Panc1 (cell line): ENCODE data around the gene CYP2C19. TPM values are rescaled to one million over a fixed set of nuclear protein-coding genes. Genes with fewer than 3 reads are reported as not detected.

Experiments
- ATAC-seq: fragments of 200-7000 bp; cut with Tn5 transposase; 2 replicates; pipeline ENCODE4 v1.9.1; 2020; ENCODE audit warnings: mild to moderate bottlenecking, moderate library complexity
- BruUV-seq: library from RNA; stranded (reverse); fragments of 400-500 nt; replicated peaks from 2 replicates; lab custom pipeline; 2021; lab: Mats Ljungman, UMichigan
- CTCF ChIA-PET: fragments of 300-600 bp; sonication (Branson Sonifier 250); formaldehyde crosslinking; loops from one replicate; lab custom pipeline; 2022; ENCODE audit warnings: antibody characterized with exemption; lab: Charles Lee
- POLR2A ChIA-PET: fragments of 300-600 bp; sonication (Branson Sonifier 250); formaldehyde crosslinking; loops from one replicate; lab custom pipeline; 2022; ENCODE audit warnings: antibody characterized with exemption; lab: Charles Lee
- DNase-seq: peaks from one replicate; pipeline ENCODE4 v3.0.0-alpha.2; 2010; ENCODE audit warnings: low read depth, low spot score
- H3K27ac ChIP-seq: 2 replicates; pipeline ENCODE4 v1.5.1; 2011; ENCODE audit warnings: mild to moderate bottlenecking, low read length, inconsistent platforms
- H3K27me3 ChIP-seq: fragments of 200-500 bp; sonication (Bioruptor generic); 2 replicates; pipeline ENCODE4 v1.6.0; 2014; ENCODE audit warnings: low read length, inconsistent platforms; ENCODE audit not compliant: control insufficient read depth, insufficient read depth
- H3K36me3 ChIP-seq: fragments of 200-500 bp; sonication (Bioruptor generic); 2 replicates; pipeline ENCODE4 v1.5.1; 2014; ENCODE audit warnings: inconsistent platforms, mild to moderate bottlenecking, low read length, moderate library complexity; ENCODE audit not compliant: control insufficient read depth, insufficient read depth
- H3K4me1 ChIP-seq: 2 replicates; pipeline ENCODE4 v1.5.1; 2011; ENCODE audit warnings: inconsistent platforms, mild to moderate bottlenecking, low read length, moderate library complexity; ENCODE audit not compliant: control insufficient read depth, insufficient read depth
- H3K4me3 ChIP-seq, 2 experiments: 2 replicates each; pipeline ENCODE4 v1.5.1; 2011 to 2012; ENCODE audit warnings: low read depth in 2 of 2, low read length in 2 of 2, mild to moderate bottlenecking in 2 of 2, inconsistent platforms in 1 of 2, moderate library complexity in 1 of 2
- H3K9me3 ChIP-seq: fragments of 200-500 bp; sonication (Bioruptor generic); 2 replicates; pipeline ENCODE4 v1.5.1; 2014; ENCODE audit warnings: low read depth, mild to moderate bottlenecking, inconsistent platforms, low read length, moderate library complexity; ENCODE audit not compliant: control insufficient read depth, insufficient read depth
- POLR2AphosphoS5 ChIP-seq: IDR thresholded peaks from 2 replicates; pipeline ENCODE4 v1.6.1; 2012; ENCODE audit warnings: mild to moderate bottlenecking, low read depth, low read length, moderate library complexity
- SIN3A ChIP-seq: IDR thresholded peaks from 2 replicates; pipeline ENCODE4 v1.6.1; 2012; ENCODE audit warnings: low read depth, mild to moderate bottlenecking, low read length, moderate library complexity, borderline replicate concordance; ENCODE audit not compliant: insufficient read depth
- TCF7L2 ChIP-seq: IDR thresholded peaks from 2 replicates; pipeline ENCODE4 v1.6.1; 2011; ENCODE audit warnings: mild to moderate bottlenecking, low read depth, low read length, inconsistent platforms
- in situ Hi-C: cut with HindIII; loops from 2 replicates; pipeline ENCODE4 v1.10.0; 2016; ENCODE audit warnings: low sequenced_read_pairs, low pct_unique_long_range_greater_than_20kb
- intact Hi-C: fragments of 100-400 bp; cut with micrococcal nuclease; formaldehyde crosslinking; loops from one replicate; pipeline ENCODE4 v1.10.0; 2022; ENCODE audit not compliant: unreplicated experiment
- total RNA-seq: library from RNA; stranded (reverse); gene quantifications from one replicate; pipeline ENCODE4 v1.2.1, GENCODE V29; 2021; ENCODE audit not compliant: unreplicated experiment
- TF ChIP-seq, protein P1 (sequence below), 2 experiments: IDR thresholded peaks; 2 replicates each; pipeline ENCODE4 v1.6.1; 2011 to 2012; ENCODE audit warnings: low read depth in 2 of 2, control low read depth in 1 of 2, low read length in 1 of 2, mild to moderate bottlenecking in 1 of 2, moderate library complexity in 1 of 2; ENCODE audit not compliant: insufficient read depth in 1 of 2
- TF ChIP-seq, protein P2 (sequence below): fragments of 450-650 bp; IDR thresholded peaks from 2 replicates; pipeline ENCODE4 v1.5.1; 2017; ENCODE audit warnings: mild to moderate bottlenecking

Gene CYP2C19
- total RNA-seq, 1 experiment from 2014 or later = 0.15 TPM

DNA sequence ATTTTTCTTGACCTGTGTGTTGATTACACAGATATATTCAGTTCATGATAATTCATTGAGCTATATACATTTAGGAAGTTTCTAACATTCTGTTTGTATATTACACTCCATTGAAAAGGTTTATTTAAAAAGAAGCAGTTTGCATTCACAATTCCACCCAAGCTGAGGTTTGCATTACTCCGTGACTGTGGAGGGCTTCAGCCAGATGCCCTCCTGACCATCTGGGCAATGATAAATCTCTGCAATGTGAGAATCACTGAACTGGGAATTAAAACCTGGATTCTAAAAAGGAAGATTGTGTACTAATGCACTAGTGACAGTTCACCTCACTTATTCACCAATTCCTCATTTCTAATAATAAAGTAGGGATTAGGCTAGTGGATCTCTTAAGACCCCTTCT, 139.6 kb downstream of the CYP2C19 start:
- intact Hi-C loops (no loop called here), in situ Hi-C loops (no loop called here)
- TF ChIP-seq, protein P1, sequence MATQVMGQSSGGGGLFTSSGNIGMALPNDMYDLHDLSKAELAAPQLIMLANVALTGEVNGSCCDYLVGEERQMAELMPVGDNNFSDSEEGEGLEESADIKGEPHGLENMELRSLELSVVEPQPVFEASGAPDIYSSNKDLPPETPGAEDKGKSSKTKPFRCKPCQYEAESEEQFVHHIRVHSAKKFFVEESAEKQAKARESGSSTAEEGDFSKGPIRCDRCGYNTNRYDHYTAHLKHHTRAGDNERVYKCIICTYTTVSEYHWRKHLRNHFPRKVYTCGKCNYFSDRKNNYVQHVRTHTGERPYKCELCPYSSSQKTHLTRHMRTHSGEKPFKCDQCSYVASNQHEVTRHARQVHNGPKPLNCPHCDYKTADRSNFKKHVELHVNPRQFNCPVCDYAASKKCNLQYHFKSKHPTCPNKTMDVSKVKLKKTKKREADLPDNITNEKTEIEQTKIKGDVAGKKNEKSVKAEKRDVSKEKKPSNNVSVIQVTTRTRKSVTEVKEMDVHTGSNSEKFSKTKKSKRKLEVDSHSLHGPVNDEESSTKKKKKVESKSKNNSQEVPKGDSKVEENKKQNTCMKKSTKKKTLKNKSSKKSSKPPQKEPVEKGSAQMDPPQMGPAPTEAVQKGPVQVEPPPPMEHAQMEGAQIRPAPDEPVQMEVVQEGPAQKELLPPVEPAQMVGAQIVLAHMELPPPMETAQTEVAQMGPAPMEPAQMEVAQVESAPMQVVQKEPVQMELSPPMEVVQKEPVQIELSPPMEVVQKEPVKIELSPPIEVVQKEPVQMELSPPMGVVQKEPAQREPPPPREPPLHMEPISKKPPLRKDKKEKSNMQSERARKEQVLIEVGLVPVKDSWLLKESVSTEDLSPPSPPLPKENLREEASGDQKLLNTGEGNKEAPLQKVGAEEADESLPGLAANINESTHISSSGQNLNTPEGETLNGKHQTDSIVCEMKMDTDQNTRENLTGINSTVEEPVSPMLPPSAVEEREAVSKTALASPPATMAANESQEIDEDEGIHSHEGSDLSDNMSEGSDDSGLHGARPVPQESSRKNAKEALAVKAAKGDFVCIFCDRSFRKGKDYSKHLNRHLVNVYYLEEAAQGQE (IDR thresholded peaks at IDR 0.05; ENCODE audit: insufficient read depth in 1 of 2, low read depth in 2 of 2, low read length in 1 of 2) = no peak
- TF ChIP-seq SIN3A (no peak), POLR2AphosphoS5 (no peak)
- TF ChIP-seq, protein P2, sequence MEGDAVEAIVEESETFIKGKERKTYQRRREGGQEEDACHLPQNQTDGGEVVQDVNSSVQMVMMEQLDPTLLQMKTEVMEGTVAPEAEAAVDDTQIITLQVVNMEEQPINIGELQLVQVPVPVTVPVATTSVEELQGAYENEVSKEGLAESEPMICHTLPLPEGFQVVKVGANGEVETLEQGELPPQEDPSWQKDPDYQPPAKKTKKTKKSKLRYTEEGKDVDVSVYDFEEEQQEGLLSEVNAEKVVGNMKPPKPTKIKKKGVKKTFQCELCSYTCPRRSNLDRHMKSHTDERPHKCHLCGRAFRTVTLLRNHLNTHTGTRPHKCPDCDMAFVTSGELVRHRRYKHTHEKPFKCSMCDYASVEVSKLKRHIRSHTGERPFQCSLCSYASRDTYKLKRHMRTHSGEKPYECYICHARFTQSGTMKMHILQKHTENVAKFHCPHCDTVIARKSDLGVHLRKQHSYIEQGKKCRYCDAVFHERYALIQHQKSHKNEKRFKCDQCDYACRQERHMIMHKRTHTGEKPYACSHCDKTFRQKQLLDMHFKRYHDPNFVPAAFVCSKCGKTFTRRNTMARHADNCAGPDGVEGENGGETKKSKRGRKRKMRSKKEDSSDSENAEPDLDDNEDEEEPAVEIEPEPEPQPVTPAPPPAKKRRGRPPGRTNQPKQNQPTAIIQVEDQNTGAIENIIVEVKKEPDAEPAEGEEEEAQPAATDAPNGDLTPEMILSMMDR = no peak
- Histone ChIP-seq H3K27ac (no peak overlapping the region), H3K4me1 (no peaks in the 10 kb centered on the region), H3K36me3 (no peaks in the 10 kb centered on the region), H3K4me3 (no peak overlapping the region), H3K27me3 (peaks cover 2% of the 10 kb centered on the region; the same call in 1 of the 2 replicates), H3K9me3 (no peaks in the 10 kb centered on the region)
- ATAC-seq (no peak), DNase-seq (no peak)
- POLR2A ChIA-PET = no interaction called here
- CTCF ChIA-PET = no interaction called here
- BruUV-seq = no TSS peak

DNA sequence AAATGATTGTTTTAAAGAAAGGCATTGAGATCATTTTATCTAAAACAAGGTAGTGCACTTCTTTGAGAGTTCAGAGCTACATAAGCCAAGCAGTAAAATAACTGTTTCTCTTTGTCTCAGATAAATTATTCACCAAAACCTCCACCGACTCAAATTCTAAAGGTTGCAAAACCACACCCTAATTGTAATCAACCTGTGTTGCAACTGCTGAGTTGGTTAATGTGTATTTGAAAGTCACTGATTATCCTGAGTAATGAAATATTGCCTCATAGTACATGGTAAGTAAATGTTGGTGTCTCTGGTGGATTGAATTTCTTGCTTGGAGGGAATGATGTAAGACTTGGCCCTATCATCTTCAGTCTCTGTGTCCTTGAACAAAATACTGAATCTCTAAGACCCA, 140.1 kb downstream of the CYP2C19 start:
- Histone ChIP-seq H3K4me1 (no peaks in the 10 kb centered on the region), H3K27me3 (peaks cover 2% of the 10 kb centered on the region; the same call in 1 of the 2 replicates), H3K9me3 (no peaks in the 10 kb centered on the region), H3K27ac (no peak overlapping the region), H3K36me3 (no peaks in the 10 kb centered on the region), H3K4me3 (no peak overlapping the region)
- intact Hi-C loops = no loop called here
- ChIA-PET POLR2A (no interaction called here), CTCF (no interaction called here)
- DNase-seq (no peak), ATAC-seq (no peak)
- in situ Hi-C loops = no loop called here
- TF ChIP-seq POLR2AphosphoS5 (no peak), SIN3A (no peak), TCF7L2 (no peak)
- TF ChIP-seq, protein P2 = no peak
- TF ChIP-seq, protein P1 (IDR thresholded peaks at IDR 0.05; ENCODE audit: insufficient read depth in 1 of 2, low read depth in 2 of 2, low read length in 1 of 2) = no peak
- no TSS peak for BruUV-seq

Other genes with a start within 250 kb of the CYP2C19 start
- gene HELLS, start 216.9 kb upstream of the CYP2C19 start, total RNA-seq = 145 TPM
- gene CYP2C18, start 79.0 kb upstream of the CYP2C19 start, total RNA-seq = not detected
- 0.41 TPM for gene CYP2C9, start 176.0 kb downstream of the CYP2C19 start, total RNA-seq